Peyer's patch (tissue), 4 donors: ENCODE data around the gene YIF1A. TPM values are rescaled to one million over a fixed set of nuclear protein-coding genes. Genes with fewer than 3 reads are reported as not detected.

Source experiments
- DNase-seq, 3 donors: peaks; one replicate each; pipeline ENCODE4 v3.0.0-alpha.2; 2017 to 2019
- H3K27ac ChIP-seq, 4 donors: fragments of 200-600 bp; sonication (generic); one replicate each; pipeline ENCODE4 v1.5.1; 2016 to 2019
- H3K27me3 ChIP-seq, 2 donors: fragments of 200-600 bp; sonication (generic); one replicate each; pipeline ENCODE4 v1.5.1; 2019
- H3K36me3 ChIP-seq, 3 donors: fragments of 200-600 bp; sonication (generic); one replicate each; pipeline ENCODE4 v1.5.1; 2016 to 2019
- H3K4me1 ChIP-seq, 4 donors: fragments of 200-600 bp; sonication (generic); one replicate each; pipeline ENCODE4 v1.5.1; 2016 to 2019
- H3K4me3 ChIP-seq, 4 donors: fragments of 200-600 bp; sonication (generic); 1 replicate in 3 of 4; 2 replicates in 1 of 4; pipeline ENCODE4 v1.5.1; 2016 to 2019; ENCODE audit warnings: mild to moderate bottlenecking in 1 of 4
- H3K9me3 ChIP-seq, 4 donors: fragments of 200-600 bp; sonication (generic); one replicate each; pipeline ENCODE4 v1.5.1; 2016 to 2019; ENCODE audit warnings: mild to moderate bottlenecking in 1 of 4
- CTCF ChIP-seq, 6 experiments: fragments of 450-650 bp in 4 of 6; fragments of 200-600 bp in 2 of 6; sonication (generic) in 1 of 6; IDR thresholded peaks; one replicate each; pipeline ENCODE4 v1.5.1; 2017 to 2019; ENCODE audit warnings: antibody characterized with exemption in 6 of 6, mild to moderate bottlenecking in 3 of 6, moderate library complexity in 1 of 6
- POLR2A ChIP-seq, 2 donors: fragments of 450-650 bp; IDR thresholded peaks; one replicate each; pipeline ENCODE4 v1.5.1; 2017; ENCODE audit warnings: antibody characterized with exemption in 2 of 2, mild to moderate bottlenecking in 2 of 2, moderate library complexity in 2 of 2
- total RNA-seq, 4 donors: library from RNA; depleted of rRNA; stranded (reverse); fragments of >200 nt; gene quantifications; one replicate each; pipeline ENCODE4 v1.1.0, GENCODE V29; 2016

Gene YIF1A
- total RNA-seq, 4 donors from 2014 or later, result 52.0 to 132 (median 115) TPM

GRCh38 chr11:66317322-66317722 lies 28.4 kb upstream of the YIF1A start:
- Histone ChIP-seq H3K27me3 (no peaks in the 10 kb centered on the region), H3K4me1 (peaks cover 4 to 49% (median 21%) of the 10 kb centered on the region in 4 donors), H3K4me3 (peak overlapping the region in 2 of 4 donors; percentile 26 to 52), H3K36me3 (no peaks in the 10 kb centered on the region), H3K27ac (peak overlapping the region; percentile 73 to 91 (median 83)), H3K9me3 (no peaks in the 10 kb centered on the region)
- TF ChIP-seq CTCF (IDR thresholded peaks at IDR 0.05) (no peak), POLR2A (IDR thresholded peaks at IDR 0.05) (no peak)
- peak in 2 of 3 donors; percentile 62 to 69 for DNase-seq

GRCh38 chr11:66316849-66317251 lies 27.9 kb upstream of the YIF1A start, which contains the start of gene CD248:
CD248 (minus strand) TSS chr11:66317044; CDS start chr11:66317027, 17 bp downstream.
- no peaks in the 10 kb centered on the region for H3K36me3 ChIP-seq
- peak within 1 kb of the TSS; percentile 26 to 52 (median 34) for H3K4me3 ChIP-seq
- peak within 1 kb of the TSS; percentile 73 to 91 (median 83) for H3K27ac ChIP-seq
- DNase-seq, result peak in 1 of 3 donors; percentile 60
- no peaks in the 10 kb centered on the region for H3K9me3 ChIP-seq
- peaks cover 4 to 49% (median 23%) of the 10 kb centered on the region in 4 donors for H3K4me1 ChIP-seq
- TF ChIP-seq CTCF (IDR thresholded peaks at IDR 0.05) (no peak), POLR2A (IDR thresholded peaks at IDR 0.05) (no peak)
- no peaks in the 10 kb centered on the region for H3K27me3 ChIP-seq

GRCh38 chr11:66315921-66316811 lies 27.2 kb upstream of the YIF1A start:
- TF ChIP-seq CTCF (IDR thresholded peaks at IDR 0.05), result no peak
- TF ChIP-seq POLR2A (IDR thresholded peaks at IDR 0.05), result no peak
- H3K4me1 ChIP-seq, result peaks cover 4 to 53% (median 24%) of the 10 kb centered on the region in 4 donors
- peak overlapping the region; percentile 26 to 52 (median 34) for H3K4me3 ChIP-seq
- no peaks in the 10 kb centered on the region for H3K9me3 ChIP-seq
- peak overlapping the region; percentile 73 to 91 (median 83) for H3K27ac ChIP-seq
- no peaks in the 10 kb centered on the region for H3K27me3 ChIP-seq
- H3K36me3 ChIP-seq, result no peaks in the 10 kb centered on the region
- no peak for DNase-seq

- peak overlapping the region; percentile 73 to 91 (median 83) for H3K27ac ChIP-seq
- DNase-seq, result no peak
Measured at GRCh38 chr11:66315498-66315885, 26.5 kb upstream of the YIF1A start.

More at GRCh38 chr11:66315498-66315885, 26.5 kb upstream of the YIF1A start:
- Histone ChIP-seq H3K4me3 (peak overlapping the region in 2 of 4 donors; percentile 26 to 52), H3K4me1 (peaks cover 4 to 53% (median 24%) of the 10 kb centered on the region in 4 donors), H3K36me3 (no peaks in the 10 kb centered on the region), H3K27me3 (no peaks in the 10 kb centered on the region), H3K9me3 (no peaks in the 10 kb centered on the region)
- TF ChIP-seq POLR2A (IDR thresholded peaks at IDR 0.05) (no peak), CTCF (IDR thresholded peaks at IDR 0.05) (no peak)
